ENCODE results near the gene PIAS4.
A peak's percentile ranks its signal among the peaks of the same experiment; 100 is the strongest.
"Not testable (repeated sequence)": the region's sequence is repeated elsewhere in the genome, so short reads cannot be mapped to it uniquely, and the experiment has no call there.

The PIAS4 gene

GRCh38 chr19:3966051-3967017, 41.2 kb upstream of the PIAS4 start:
- H3K4me1 ChIP-seq (ENCODE audit: control extremely low read depth in 1 of 4, control insufficient read depth in 4 of 4, insufficient read depth in 4 of 4, low read length in 3 of 4), result peaks cover 0 to 23% (median 21%) of the 10 kb centered on the region in 4 experiments
- peaks cover 7 to 53% (median 35%) of the 10 kb centered on the region in 4 experiments for H3K36me3 ChIP-seq (ENCODE audit: control insufficient read depth in 4 of 4, insufficient read depth in 4 of 4, low read length in 3 of 4)
- no peak overlapping the region for H3K4me3 ChIP-seq (ENCODE audit: control insufficient read depth in 1 of 7, extremely low read depth in 1 of 7, insufficient read depth in 4 of 7, low read depth in 2 of 7, low read length in 6 of 7)
- POLR2A ChIA-PET, result no interaction called here
- H3K27ac ChIP-seq (ENCODE audit: insufficient read depth in 1 of 2, low read depth in 1 of 2, low read length in 2 of 2, poor library complexity in 1 of 2, severe bottlenecking in 2 of 2), result no peak overlapping the region
- no peak for DNase-seq
- CTCF ChIA-PET, result no interaction called here
- H3K27me3 ChIP-seq (replicated peaks in 2 of 5; ENCODE audit: control insufficient read depth in 4 of 5, insufficient read depth in 5 of 5, low read length in 4 of 5), result no peaks in the 10 kb centered on the region
- H3K9me3 ChIP-seq (ENCODE audit: control extremely low read depth in 1 of 5, control insufficient read depth in 4 of 5, insufficient read depth in 2 of 5, low read depth in 1 of 5, low read length in 4 of 5), result no peaks in the 10 kb centered on the region
- WGBS (ENCODE audit: insufficient coverage), result 90% methylated on average over 29 of the region's 30 CpGs

GRCh38 chr19:3967983-3968382, 39.6 kb upstream of the PIAS4 start:
- peaks cover 7 to 50% (median 27%) of the 10 kb centered on the region in 4 experiments for H3K36me3 ChIP-seq (ENCODE audit: control insufficient read depth in 4 of 4, insufficient read depth in 4 of 4, low read length in 3 of 4)
- POLR2A ChIA-PET; H3K4me3 ChIP-seq (ENCODE audit: control insufficient read depth in 1 of 7, extremely low read depth in 1 of 7, insufficient read depth in 4 of 7, low read depth in 2 of 7, low read length in 6 of 7); H3K9me3 ChIP-seq (ENCODE audit: control extremely low read depth in 1 of 5, control insufficient read depth in 4 of 5, insufficient read depth in 2 of 5, low read depth in 1 of 5, low read length in 4 of 5); H3K27ac ChIP-seq (ENCODE audit: insufficient read depth in 1 of 2, low read depth in 1 of 2, low read length in 2 of 2, poor library complexity in 1 of 2, severe bottlenecking in 2 of 2); DNase-seq; H3K27me3 ChIP-seq (replicated peaks in 2 of 5; ENCODE audit: control insufficient read depth in 4 of 5, insufficient read depth in 5 of 5, low read length in 4 of 5): not testable (repeated sequence)
- CTCF ChIA-PET, result interaction anchor here (1.0 kb wide), 1 partner anchor 181 kb away, joined by 3 read pairs; no protein-coding TSS in a partner anchor
- peaks cover 0 to 24% (median 22%) of the 10 kb centered on the region in 4 experiments for H3K4me1 ChIP-seq (ENCODE audit: control extremely low read depth in 1 of 4, control insufficient read depth in 4 of 4, insufficient read depth in 4 of 4, low read length in 3 of 4)
- over 99% methylated on average over 10 of the region's 12 CpGs for WGBS (ENCODE audit: insufficient coverage)

- Histone ChIP-seq H3K9me3 (ENCODE audit: control extremely low read depth in 1 of 5, control insufficient read depth in 4 of 5, insufficient read depth in 2 of 5, low read depth in 1 of 5, low read length in 4 of 5) (no peaks in the 10 kb centered on the region), H3K4me3 (ENCODE audit: control insufficient read depth in 1 of 7, extremely low read depth in 1 of 7, insufficient read depth in 4 of 7, low read depth in 2 of 7, low read length in 6 of 7) (no peak overlapping the region), H3K36me3 (ENCODE audit: control insufficient read depth in 4 of 4, insufficient read depth in 4 of 4, low read length in 3 of 4) (peaks cover under 1 to 43% (median 19%) of the 10 kb centered on the region in 4 experiments), H3K27me3 (replicated peaks in 2 of 5; ENCODE audit: control insufficient read depth in 4 of 5, insufficient read depth in 5 of 5, low read length in 4 of 5) (no peaks in the 10 kb centered on the region), H3K4me1 (ENCODE audit: control extremely low read depth in 1 of 4, control insufficient read depth in 4 of 4, insufficient read depth in 4 of 4, low read length in 3 of 4) (peaks cover 0 to 24% (median 22%) of the 10 kb centered on the region in 4 experiments), H3K27ac (ENCODE audit: insufficient read depth in 1 of 2, low read depth in 1 of 2, low read length in 2 of 2, poor library complexity in 1 of 2, severe bottlenecking in 2 of 2) (peak overlapping the region in 1 of 2 experiments; percentile 54)
- ChIA-PET CTCF (interaction anchor here (0.9 to 1.3 kb wide), 3 partner anchors 14 to 182 kb away, joined by 3 to 4 read pairs (median 3); partner anchors contain the start of gene EEF2), POLR2A (interaction anchor here (0.6 kb wide), 2 partner anchors 77 to 410 kb away, joined by 3 to 4 read pairs; no protein-coding TSS in a partner anchor)
- peak in 1 of 3 donors; percentile 55 for DNase-seq
- WGBS (ENCODE audit: insufficient coverage), result 89% methylated on average over 4 of the region's 9 CpGs
These were observed 38.7 kb upstream of the PIAS4 start for GRCh38 chr19:3968556-3969434.

- no peak for DNase-seq
- WGBS (ENCODE audit: insufficient coverage), result 68% methylated on average over 11 of the region's 23 CpGs
- Histone ChIP-seq H3K4me1 (ENCODE audit: control extremely low read depth in 1 of 4, control insufficient read depth in 4 of 4, insufficient read depth in 4 of 4, low read length in 3 of 4) (peaks cover 0 to 24% (median 22%) of the 10 kb centered on the region in 4 experiments), H3K27ac (ENCODE audit: insufficient read depth in 1 of 2, low read depth in 1 of 2, low read length in 2 of 2, poor library complexity in 1 of 2, severe bottlenecking in 2 of 2) (peak overlapping the region in 1 of 2 experiments; percentile 84), H3K9me3 (ENCODE audit: control extremely low read depth in 1 of 5, control insufficient read depth in 4 of 5, insufficient read depth in 2 of 5, low read depth in 1 of 5, low read length in 4 of 5) (no peaks in the 10 kb centered on the region), H3K4me3 (ENCODE audit: control insufficient read depth in 1 of 7, extremely low read depth in 1 of 7, insufficient read depth in 4 of 7, low read depth in 2 of 7, low read length in 6 of 7) (peak overlapping the region in 6 of 7 experiments; percentile 70 to 93 (median 80)), H3K36me3 (ENCODE audit: control insufficient read depth in 4 of 4, insufficient read depth in 4 of 4, low read length in 3 of 4) (peaks cover 0 to 36% (median 14%) of the 10 kb centered on the region in 4 experiments), H3K27me3 (replicated peaks in 2 of 5; ENCODE audit: control insufficient read depth in 4 of 5, insufficient read depth in 5 of 5, low read length in 4 of 5) (no peaks in the 10 kb centered on the region)
- CTCF ChIA-PET, result interaction anchor here (0.9 to 1.3 kb wide), 2 partner anchors 15 to 16 kb away, joined by 3 to 4 read pairs; partner anchors contain the start of gene EEF2
- POLR2A ChIA-PET, result interaction anchor here (1.6 kb wide), 1 partner anchor 16 kb away, joined by 11 read pairs; the partner anchor contains the start of gene EEF2
These were observed 37.9 kb upstream of the PIAS4 start for GRCh38 chr19:3969435-3970312.

GRCh38 chr19:3970313-3970807, 37.2 kb upstream of the PIAS4 start:
- ChIA-PET CTCF (interaction anchor here (1.3 kb wide), 1 partner anchor 15 kb away, joined by 4 read pairs; the partner anchor contains the start of gene EEF2), POLR2A (interaction anchor here (0.9 to 1.6 kb wide), 3 partner anchors 10 to 15 kb away, joined by 4 to 11 read pairs (median 5); partner anchors contain the start of gene EEF2)
- no peaks in the 10 kb centered on the region for H3K9me3 ChIP-seq (ENCODE audit: control extremely low read depth in 1 of 5, control insufficient read depth in 4 of 5, insufficient read depth in 2 of 5, low read depth in 1 of 5, low read length in 4 of 5)
- H3K4me3 ChIP-seq (ENCODE audit: control insufficient read depth in 1 of 7, extremely low read depth in 1 of 7, insufficient read depth in 4 of 7, low read depth in 2 of 7, low read length in 6 of 7), result peak overlapping the region; percentile 70 to 93 (median 78)
- under 1% methylated on average over 18 of the region's 22 CpGs for WGBS (ENCODE audit: insufficient coverage)
- H3K27ac ChIP-seq (ENCODE audit: insufficient read depth in 1 of 2, low read depth in 1 of 2, low read length in 2 of 2, poor library complexity in 1 of 2, severe bottlenecking in 2 of 2), result peak overlapping the region; percentile 40 to 84
- H3K4me1 ChIP-seq (ENCODE audit: control extremely low read depth in 1 of 4, control insufficient read depth in 4 of 4, insufficient read depth in 4 of 4, low read length in 3 of 4), result peaks cover 0 to 24% (median 22%) of the 10 kb centered on the region in 4 experiments
- DNase-seq, result no peak
- H3K27me3 ChIP-seq (replicated peaks in 2 of 5; ENCODE audit: control insufficient read depth in 4 of 5, insufficient read depth in 5 of 5, low read length in 4 of 5), result no peaks in the 10 kb centered on the region
- H3K36me3 ChIP-seq (ENCODE audit: control insufficient read depth in 4 of 4, insufficient read depth in 4 of 4, low read length in 3 of 4), result peaks cover 0 to 34% (median 13%) of the 10 kb centered on the region in 4 experiments
